Progenitor cell of endocrine pancreas (in vitro differentiated cells): Measurements from ENCODE around the gene SENP7. TPM values are rescaled to one million over a fixed set of nuclear protein-coding genes. Genes with fewer than 3 reads are reported as not detected.

ENCODE experiments used
- DNase-seq: peaks from one replicate; pipeline ENCODE4 v3.0.0; 2021; ENCODE audit warnings: low spot score; ENCODE audit not compliant: unreplicated experiment
- H3K27ac Mint-ChIP-seq: 2 replicates; pipeline ENCODE4 v1.8.0; 2021; ENCODE audit warnings: mild to moderate bottlenecking, moderate library complexity, mixed read lengths
- H3K27me3 Mint-ChIP-seq: 2 replicates; pipeline ENCODE4 v1.8.0; 2021; ENCODE audit warnings: mixed read lengths
- H3K36me3 Mint-ChIP-seq: 2 replicates; pipeline ENCODE4 v1.8.0; 2022; ENCODE audit warnings: mixed read lengths; ENCODE audit not compliant: insufficient read depth
- H3K4me1 Mint-ChIP-seq: 2 replicates; pipeline ENCODE4 v1.8.0; 2021; ENCODE audit warnings: low read depth, mixed read lengths
- H3K4me3 Mint-ChIP-seq: 2 replicates; pipeline ENCODE4 v1.8.0; 2021; ENCODE audit warnings: low read depth, mild to moderate bottlenecking, moderate library complexity, mixed read lengths
- H3K9me3 Mint-ChIP-seq: 2 replicates; pipeline ENCODE4 v1.8.0; 2021; ENCODE audit warnings: low read depth, mixed read lengths
- total RNA-seq: library from RNA; stranded (reverse); gene quantifications from 2 replicates; pipeline ENCODE4 v1.2.1, GENCODE V29; 2021
- TF ChIP-seq, protein P1 (sequence below): fragments of 200-600 bp; sonication (generic); IDR thresholded peaks from one replicate; pipeline ENCODE4 v1.5.0; 2021; ENCODE audit warnings: antibody characterized with exemption, mild to moderate bottlenecking; ENCODE audit not compliant: unreplicated experiment

Gene SENP7
- total RNA-seq, 1 donor from 2014 or later, result 63.7 TPM

DNA sequence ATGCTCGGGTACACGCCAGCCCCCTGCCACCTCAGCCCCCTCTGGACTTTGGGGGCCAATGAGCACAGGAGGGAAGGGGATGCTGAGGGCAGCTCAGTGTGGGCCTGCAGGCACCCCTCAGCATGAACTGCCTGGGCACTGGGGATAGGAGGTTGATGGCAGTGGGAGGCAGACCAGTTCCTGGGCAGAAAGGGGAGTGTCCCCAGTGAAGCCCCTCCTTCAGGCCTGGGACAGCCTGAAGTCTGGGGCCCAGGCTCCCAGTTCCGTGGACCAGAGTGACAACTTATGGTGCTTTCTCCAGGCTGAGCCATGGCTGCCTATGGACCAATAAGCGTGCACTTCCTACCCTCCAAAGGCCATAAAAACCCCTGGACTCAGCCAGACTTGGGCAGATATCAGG lies 129.4 kb downstream of the SENP7 start:
- Mint-ChIP-seq H3K4me1 (no peaks in the 10 kb centered on the region), H3K27ac (no peak overlapping the region), H3K4me3 (no peak overlapping the region), H3K36me3 (peaks cover 11% of the 10 kb centered on the region), H3K27me3 (no peaks in the 10 kb centered on the region), H3K9me3 (peaks cover 9% of the 10 kb centered on the region)
- TF ChIP-seq, protein P1, sequence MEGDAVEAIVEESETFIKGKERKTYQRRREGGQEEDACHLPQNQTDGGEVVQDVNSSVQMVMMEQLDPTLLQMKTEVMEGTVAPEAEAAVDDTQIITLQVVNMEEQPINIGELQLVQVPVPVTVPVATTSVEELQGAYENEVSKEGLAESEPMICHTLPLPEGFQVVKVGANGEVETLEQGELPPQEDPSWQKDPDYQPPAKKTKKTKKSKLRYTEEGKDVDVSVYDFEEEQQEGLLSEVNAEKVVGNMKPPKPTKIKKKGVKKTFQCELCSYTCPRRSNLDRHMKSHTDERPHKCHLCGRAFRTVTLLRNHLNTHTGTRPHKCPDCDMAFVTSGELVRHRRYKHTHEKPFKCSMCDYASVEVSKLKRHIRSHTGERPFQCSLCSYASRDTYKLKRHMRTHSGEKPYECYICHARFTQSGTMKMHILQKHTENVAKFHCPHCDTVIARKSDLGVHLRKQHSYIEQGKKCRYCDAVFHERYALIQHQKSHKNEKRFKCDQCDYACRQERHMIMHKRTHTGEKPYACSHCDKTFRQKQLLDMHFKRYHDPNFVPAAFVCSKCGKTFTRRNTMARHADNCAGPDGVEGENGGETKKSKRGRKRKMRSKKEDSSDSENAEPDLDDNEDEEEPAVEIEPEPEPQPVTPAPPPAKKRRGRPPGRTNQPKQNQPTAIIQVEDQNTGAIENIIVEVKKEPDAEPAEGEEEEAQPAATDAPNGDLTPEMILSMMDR, result no peak
- DNase-seq, result no peak

DNA sequence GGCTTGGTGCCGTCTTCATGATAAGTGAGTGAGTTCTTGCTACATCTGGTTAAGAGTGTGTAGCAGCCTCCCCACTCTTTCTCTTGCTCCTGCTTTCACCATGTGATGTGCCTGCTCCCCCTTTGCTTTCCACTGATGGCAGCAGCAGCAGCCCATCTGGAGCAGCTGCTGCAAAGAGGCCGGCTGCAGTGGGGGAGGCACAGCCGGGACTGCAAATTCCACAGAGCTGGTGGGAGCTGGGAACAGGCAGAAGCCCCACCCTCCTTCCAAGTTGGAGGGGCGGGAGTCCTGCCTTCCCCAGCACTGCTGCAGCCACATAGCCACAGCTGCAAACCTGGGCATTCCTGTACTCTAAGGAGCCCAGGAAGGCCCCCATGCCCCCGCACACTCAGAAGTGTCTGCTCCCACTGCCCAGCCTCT lies 129.8 kb downstream of the SENP7 start:
- TF ChIP-seq, protein P1, result no peak
- peaks cover 13% of the 10 kb centered on the region for H3K9me3 Mint-ChIP-seq
- H3K4me3 Mint-ChIP-seq, result no peak overlapping the region
- peaks cover 2% of the 10 kb centered on the region for H3K4me1 Mint-ChIP-seq
- no peak overlapping the region for H3K27ac Mint-ChIP-seq
- H3K36me3 Mint-ChIP-seq, result peaks cover 13% of the 10 kb centered on the region
- no peak for DNase-seq
- no peaks in the 10 kb centered on the region for H3K27me3 Mint-ChIP-seq

- no peaks in the 10 kb centered on the region for H3K27me3 Mint-ChIP-seq
Observed at GRCh38 chr3:101381809-101382208, 131.2 kb downstream of the SENP7 start.

GRCh38 chr3:101379658-101380376 lies 133.2 kb downstream of the SENP7 start:
- Mint-ChIP-seq H3K9me3 (peaks cover 16% of the 10 kb centered on the region), H3K4me3 (no peak overlapping the region), H3K27ac (no peak overlapping the region)

More at GRCh38 chr3:101381809-101382208, 131.2 kb downstream of the SENP7 start:
- TF ChIP-seq, protein P1, result peak; percentile 61
- no peak for DNase-seq
- peaks cover 14% of the 10 kb centered on the region for H3K4me1 Mint-ChIP-seq
- H3K9me3 Mint-ChIP-seq, result peaks cover 16% of the 10 kb centered on the region
- H3K4me3 Mint-ChIP-seq, result no peak overlapping the region
- H3K27ac Mint-ChIP-seq, result no peak overlapping the region
- peaks cover 16% of the 10 kb centered on the region for H3K36me3 Mint-ChIP-seq

GRCh38 chr3:101377796-101378195 lies 135.2 kb downstream of the SENP7 start:
- peaks cover 16% of the 10 kb centered on the region for H3K9me3 Mint-ChIP-seq
- no peak overlapping the region for H3K4me3 Mint-ChIP-seq
- peaks cover 16% of the 10 kb centered on the region for H3K36me3 Mint-ChIP-seq
- H3K4me1 Mint-ChIP-seq, result peaks cover 15% of the 10 kb centered on the region
- peak overlapping the region; percentile 71 for H3K27ac Mint-ChIP-seq
- DNase-seq, result no peak
- H3K27me3 Mint-ChIP-seq, result no peaks in the 10 kb centered on the region
- TF ChIP-seq, protein P1, result no peak

More at GRCh38 chr3:101379658-101380376, 133.2 kb downstream of the SENP7 start:
- peaks cover 16% of the 10 kb centered on the region for H3K36me3 Mint-ChIP-seq
- no peaks in the 10 kb centered on the region for H3K27me3 Mint-ChIP-seq
- TF ChIP-seq, protein P1, result no peak
- DNase-seq, result no peak
- peaks cover 15% of the 10 kb centered on the region for H3K4me1 Mint-ChIP-seq
